ENCODE results near the gene RFNG. TPM values are rescaled to one million over a fixed set of nuclear protein-coding genes. Genes with fewer than 3 reads are reported as not detected.

Gene RFNG
- total RNA-seq, 1 experiment from 2014 or later: 43.4 TPM

DNA sequence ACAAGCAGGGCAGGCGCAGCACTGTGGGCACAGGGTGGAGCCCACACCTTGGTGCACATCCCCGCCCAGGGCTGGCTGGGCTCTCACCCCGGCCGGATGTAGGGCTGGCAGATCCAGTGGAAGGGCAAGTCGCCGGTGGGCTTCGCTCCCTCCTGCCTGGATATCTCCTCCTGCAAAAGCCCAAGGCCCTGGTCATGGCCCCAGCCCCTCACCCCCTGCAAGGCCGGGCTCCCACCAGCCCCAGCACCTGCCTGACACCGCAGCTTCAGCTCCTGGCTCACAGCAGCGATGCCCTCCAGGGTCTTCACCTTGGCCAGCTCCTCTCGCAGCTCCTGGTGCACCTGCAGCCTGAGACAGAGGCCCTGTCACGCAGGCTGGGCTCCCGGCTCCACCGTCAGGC is 9.0 kb upstream of the RFNG start:
- POLR2A ChIA-PET: no interaction called here

DNA sequence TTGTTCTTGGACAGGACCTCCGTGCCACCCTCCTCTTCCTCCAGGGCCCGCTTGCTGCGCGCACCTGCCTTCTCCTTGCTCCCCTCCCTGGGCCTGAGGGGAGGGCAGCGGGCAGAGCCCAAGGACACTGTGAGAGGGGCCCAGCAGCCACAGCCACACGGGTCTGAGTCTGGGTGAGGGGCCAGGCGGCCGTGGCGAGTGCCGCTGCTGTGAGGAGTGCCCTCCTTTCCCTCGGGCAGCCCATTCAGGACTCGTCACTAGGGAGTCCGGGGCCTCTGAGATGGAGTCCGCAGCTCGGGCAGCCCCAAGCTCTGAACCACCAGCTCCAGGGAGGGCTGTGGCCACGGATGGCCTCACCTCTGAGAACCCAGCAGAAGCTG is 8.4 kb upstream of the RFNG start:
- Histone ChIP-seq H3K36me3 (ENCODE audit: control insufficient read depth, insufficient read depth, low read length) (peaks cover 6% of the 10 kb centered on the region), H3K4me1 (ENCODE audit: control insufficient read depth, insufficient read depth, low read length) (peaks cover 28% of the 10 kb centered on the region), H3K9me3 (ENCODE audit: control insufficient read depth, insufficient read depth, low read depth, low read length) (no peaks in the 10 kb centered on the region), H3K4me3 (ENCODE audit: low read depth in 2 of 2, low read length in 2 of 2) (no peak overlapping the region), H3K27ac (ENCODE audit: low read length) (no peak overlapping the region), H3K27me3 (ENCODE audit: control insufficient read depth, insufficient read depth, low read length) (no peaks in the 10 kb centered on the region)
- POLR2A ChIA-PET: no interaction called here
- in situ Hi-C loops (cut with HindIII; ENCODE audit: low pct_unique_long_range_greater_than_20kb, low sequenced_read_pairs): no loop called here
- TF ChIP-seq, protein P1, sequence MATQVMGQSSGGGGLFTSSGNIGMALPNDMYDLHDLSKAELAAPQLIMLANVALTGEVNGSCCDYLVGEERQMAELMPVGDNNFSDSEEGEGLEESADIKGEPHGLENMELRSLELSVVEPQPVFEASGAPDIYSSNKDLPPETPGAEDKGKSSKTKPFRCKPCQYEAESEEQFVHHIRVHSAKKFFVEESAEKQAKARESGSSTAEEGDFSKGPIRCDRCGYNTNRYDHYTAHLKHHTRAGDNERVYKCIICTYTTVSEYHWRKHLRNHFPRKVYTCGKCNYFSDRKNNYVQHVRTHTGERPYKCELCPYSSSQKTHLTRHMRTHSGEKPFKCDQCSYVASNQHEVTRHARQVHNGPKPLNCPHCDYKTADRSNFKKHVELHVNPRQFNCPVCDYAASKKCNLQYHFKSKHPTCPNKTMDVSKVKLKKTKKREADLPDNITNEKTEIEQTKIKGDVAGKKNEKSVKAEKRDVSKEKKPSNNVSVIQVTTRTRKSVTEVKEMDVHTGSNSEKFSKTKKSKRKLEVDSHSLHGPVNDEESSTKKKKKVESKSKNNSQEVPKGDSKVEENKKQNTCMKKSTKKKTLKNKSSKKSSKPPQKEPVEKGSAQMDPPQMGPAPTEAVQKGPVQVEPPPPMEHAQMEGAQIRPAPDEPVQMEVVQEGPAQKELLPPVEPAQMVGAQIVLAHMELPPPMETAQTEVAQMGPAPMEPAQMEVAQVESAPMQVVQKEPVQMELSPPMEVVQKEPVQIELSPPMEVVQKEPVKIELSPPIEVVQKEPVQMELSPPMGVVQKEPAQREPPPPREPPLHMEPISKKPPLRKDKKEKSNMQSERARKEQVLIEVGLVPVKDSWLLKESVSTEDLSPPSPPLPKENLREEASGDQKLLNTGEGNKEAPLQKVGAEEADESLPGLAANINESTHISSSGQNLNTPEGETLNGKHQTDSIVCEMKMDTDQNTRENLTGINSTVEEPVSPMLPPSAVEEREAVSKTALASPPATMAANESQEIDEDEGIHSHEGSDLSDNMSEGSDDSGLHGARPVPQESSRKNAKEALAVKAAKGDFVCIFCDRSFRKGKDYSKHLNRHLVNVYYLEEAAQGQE (IDR thresholded peaks at IDR 0.05; ENCODE audit: insufficient read depth in 1 of 2, low read depth in 2 of 2, low read length in 1 of 2): no peak
- TF ChIP-seq POLR2AphosphoS5 (IDR thresholded peaks at IDR 0.05; ENCODE audit: low read depth, low read length): no peak
- TF ChIP-seq SIN3A (IDR thresholded peaks at IDR 0.05; ENCODE audit: borderline replicate concordance, insufficient read depth, low read depth, low read length): no peak
- intact Hi-C loops (cut with micrococcal nuclease; ENCODE audit: unreplicated experiment): no loop called here
- CTCF ChIA-PET: no interaction called here
- ATAC-seq (no peak), DNase-seq (ENCODE audit: low read depth, low spot score) (no peak)
- no TSS peak for BruUV-seq (replicated peaks)

More for the DNA sequence above, 9.0 kb upstream of the RFNG start:
- H3K27ac ChIP-seq (ENCODE audit: low read length): no peak overlapping the region
- CTCF ChIA-PET: no interaction called here
- H3K36me3 ChIP-seq (ENCODE audit: control insufficient read depth, insufficient read depth, low read length): peaks cover 3% of the 10 kb centered on the region; the same call in 1 of the 2 replicates
- intact Hi-C loops (cut with micrococcal nuclease; ENCODE audit: unreplicated experiment) (no loop called here), in situ Hi-C loops (cut with HindIII; ENCODE audit: low pct_unique_long_range_greater_than_20kb, low sequenced_read_pairs) (no loop called here)
- no peak overlapping the region for H3K4me3 ChIP-seq (ENCODE audit: low read depth in 2 of 2, low read length in 2 of 2)
- peaks cover 25% of the 10 kb centered on the region for H3K4me1 ChIP-seq (ENCODE audit: control insufficient read depth, insufficient read depth, low read length)
- no TSS peak for BruUV-seq (replicated peaks)
- TF ChIP-seq, protein P1 (IDR thresholded peaks at IDR 0.05; ENCODE audit: insufficient read depth in 1 of 2, low read depth in 2 of 2, low read length in 1 of 2): no peak
- TF ChIP-seq POLR2AphosphoS5 (IDR thresholded peaks at IDR 0.05; ENCODE audit: low read depth, low read length) (no peak), TCF7L2 (IDR thresholded peaks at IDR 0.05; ENCODE audit: low read depth, low read length) (no peak), SIN3A (IDR thresholded peaks at IDR 0.05; ENCODE audit: borderline replicate concordance, insufficient read depth, low read depth, low read length) (no peak)
- TF ChIP-seq, protein P2, sequence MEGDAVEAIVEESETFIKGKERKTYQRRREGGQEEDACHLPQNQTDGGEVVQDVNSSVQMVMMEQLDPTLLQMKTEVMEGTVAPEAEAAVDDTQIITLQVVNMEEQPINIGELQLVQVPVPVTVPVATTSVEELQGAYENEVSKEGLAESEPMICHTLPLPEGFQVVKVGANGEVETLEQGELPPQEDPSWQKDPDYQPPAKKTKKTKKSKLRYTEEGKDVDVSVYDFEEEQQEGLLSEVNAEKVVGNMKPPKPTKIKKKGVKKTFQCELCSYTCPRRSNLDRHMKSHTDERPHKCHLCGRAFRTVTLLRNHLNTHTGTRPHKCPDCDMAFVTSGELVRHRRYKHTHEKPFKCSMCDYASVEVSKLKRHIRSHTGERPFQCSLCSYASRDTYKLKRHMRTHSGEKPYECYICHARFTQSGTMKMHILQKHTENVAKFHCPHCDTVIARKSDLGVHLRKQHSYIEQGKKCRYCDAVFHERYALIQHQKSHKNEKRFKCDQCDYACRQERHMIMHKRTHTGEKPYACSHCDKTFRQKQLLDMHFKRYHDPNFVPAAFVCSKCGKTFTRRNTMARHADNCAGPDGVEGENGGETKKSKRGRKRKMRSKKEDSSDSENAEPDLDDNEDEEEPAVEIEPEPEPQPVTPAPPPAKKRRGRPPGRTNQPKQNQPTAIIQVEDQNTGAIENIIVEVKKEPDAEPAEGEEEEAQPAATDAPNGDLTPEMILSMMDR (IDR thresholded peaks at IDR 0.05): no peak
- DNase-seq (ENCODE audit: low read depth, low spot score) (no peak), ATAC-seq (no peak)
- no peaks in the 10 kb centered on the region for H3K27me3 ChIP-seq (ENCODE audit: control insufficient read depth, insufficient read depth, low read length)
- no peaks in the 10 kb centered on the region for H3K9me3 ChIP-seq (ENCODE audit: control insufficient read depth, insufficient read depth, low read depth, low read length)

Data from Panc1 (cell line).